GM23338 (cell line): ENCODE measurements around the gene SPINK7. TPM values are rescaled to one million over a fixed set of nuclear protein-coding genes. Genes with fewer than 3 reads are reported as not detected.
"Not testable (repeated sequence)": the region's sequence is repeated elsewhere in the genome, so short reads cannot be mapped to it uniquely, and the experiment has no call there.

Experiments
- ATAC-seq: fragments of 200-7000 bp; cut with Tn5 transposase; 3 replicates; pipeline ENCODE4 v1.9.1; 2020
- DNase-seq: peaks from one replicate; pipeline ENCODE4 v3.0.0-alpha.2; 2015; ENCODE audit warnings: low spot score
- H2AFZ ChIP-seq: fragments of 200-600 bp; sonication (generic); 2 replicates; pipeline ENCODE4 v1.8.0; 2016; ENCODE audit warnings: antibody characterized with exemption, mild to moderate bottlenecking, moderate library complexity
- H3F3A ChIP-seq: fragments of 200-600 bp; sonication (generic); replicated peaks from 2 replicates; pipeline ENCODE4 v1.8.0; 2017; ENCODE audit warnings: antibody characterized with exemption, mixed run types, low read depth
- H3K27ac ChIP-seq: fragments of 200-600 bp; sonication (generic); 2 replicates; pipeline ENCODE4 v1.6.1; 2016; ENCODE audit warnings: low read depth
- H3K27me3 ChIP-seq: fragments of 200-600 bp; sonication (generic); 2 replicates; pipeline ENCODE4 v1.8.0; 2016; ENCODE audit warnings: mild to moderate bottlenecking, mixed run types, moderate library complexity; ENCODE audit not compliant: insufficient read depth
- H3K36me3 ChIP-seq: fragments of 200-600 bp; sonication (generic); 2 replicates; pipeline ENCODE4 v1.8.0; 2016; ENCODE audit warnings: mild to moderate bottlenecking; ENCODE audit not compliant: insufficient read depth
- H3K4me1 ChIP-seq: fragments of 200-600 bp; sonication (generic); 2 replicates; pipeline ENCODE4 v1.8.0; 2016; ENCODE audit warnings: mild to moderate bottlenecking, moderate library complexity; ENCODE audit not compliant: insufficient read depth
- H3K4me2 ChIP-seq: fragments of 200-600 bp; sonication (generic); 2 replicates; pipeline ENCODE4 v1.7.1; 2017; ENCODE audit warnings: mixed run types
- H3K4me3 ChIP-seq: fragments of 200-600 bp; sonication (generic); 2 replicates; pipeline ENCODE4 v1.6.1; 2016; ENCODE audit warnings: mixed run types
- H3K79me2 ChIP-seq: fragments of 200-600 bp; sonication (generic); replicated peaks from 2 replicates; pipeline ENCODE4 v1.8.0; 2017; ENCODE audit warnings: mild to moderate bottlenecking; ENCODE audit not compliant: insufficient read depth
- H3K9me2 ChIP-seq: fragments of 200-600 bp; sonication (generic); 2 replicates; pipeline ENCODE4 v1.8.0; 2017; ENCODE audit not compliant: insufficient read depth
- H4K20me1 ChIP-seq: fragments of 200-600 bp; sonication (generic); replicated peaks from 2 replicates; pipeline ENCODE4 v1.8.0; 2017; ENCODE audit warnings: mild to moderate bottlenecking; ENCODE audit not compliant: insufficient read depth
- H3K27ac Mint-ChIP-seq: 2 replicates; pipeline ENCODE4 v1.8.0; 2020; ENCODE audit warnings: inconsistent platforms, mild to moderate bottlenecking, moderate library complexity, mixed read lengths
- H3K27me3 Mint-ChIP-seq: 3 replicates; pipeline ENCODE4 v1.8.0; 2022; ENCODE audit warnings: low read depth, mild to moderate bottlenecking, moderate library complexity, mixed read lengths, inconsistent platforms; ENCODE audit not compliant: insufficient read depth, poor library complexity
- H3K36me3 Mint-ChIP-seq: 3 replicates; pipeline ENCODE4 v1.8.0; 2021; ENCODE audit warnings: low read depth, mild to moderate bottlenecking, inconsistent platforms, moderate library complexity, mixed read lengths
- H3K4me1 Mint-ChIP-seq: 3 replicates; pipeline ENCODE4 v1.8.0; 2020; ENCODE audit warnings: mild to moderate bottlenecking, inconsistent platforms, mixed read lengths
- H3K4me3 Mint-ChIP-seq: 3 replicates; pipeline ENCODE4 v1.8.0; 2021; ENCODE audit warnings: moderate library complexity, mild to moderate bottlenecking, inconsistent platforms, mixed read lengths
- H3K9me3 Mint-ChIP-seq: 3 replicates; pipeline ENCODE4 v1.8.0; 2020; ENCODE audit warnings: moderate library complexity, mild to moderate bottlenecking, inconsistent platforms, mixed read lengths
- POLR2AphosphoS5 ChIP-seq: IDR thresholded peaks from 2 replicates; pipeline ENCODE4 v1.6.1; 2016; ENCODE audit warnings: antibody characterized with exemption, low read depth
- STAT1 ChIP-seq: IDR thresholded peaks from one replicate; pipeline ENCODE4 v1.6.1; 2016; ENCODE audit warnings: antibody characterized with exemption; ENCODE audit not compliant: unreplicated experiment
- ZNF114 ChIP-seq: fragments of 250-450 bp; sonication (Bioruptor Pico); IDR thresholded peaks from 2 replicates; pipeline ENCODE4 v1.5.0; 2020; ENCODE audit warnings: mild to moderate bottlenecking, moderate library complexity
- polyA plus RNA-seq: library from polyadenylated mRNA; unstranded; fragments of >200 nt; fragmentation: Nextera tagmentation; extraction: Ambion mirVana; gene quantifications from 2 replicates; pipeline ENCODE4 v1.2.1, GENCODE V29; 2016
- total RNA-seq: library from RNA; depleted of rRNA; stranded (reverse); fragments of >200 nt; shearing (Covaris generic); gene quantifications from 2 replicates; pipeline ENCODE4 v1.2.3, GENCODE V29; 2014
- TF ChIP-seq, protein P1 (sequence below), 2 experiments: fragments of 200-600 bp in 1 of 2; sonication (generic) in 1 of 2; conservative IDR thresholded peaks; 2 replicates each; pipeline versions ENCODE4 v1.5.1 to v1.6.1; 2016 to 2017; ENCODE audit warnings: antibody characterized with exemption in 2 of 2, low read depth in 2 of 2, mild to moderate bottlenecking in 2 of 2, moderate library complexity in 1 of 2

Gene SPINK7
- total and polyA plus RNA-seq, 2 experiments from 2014 or later = not detected

DNA sequence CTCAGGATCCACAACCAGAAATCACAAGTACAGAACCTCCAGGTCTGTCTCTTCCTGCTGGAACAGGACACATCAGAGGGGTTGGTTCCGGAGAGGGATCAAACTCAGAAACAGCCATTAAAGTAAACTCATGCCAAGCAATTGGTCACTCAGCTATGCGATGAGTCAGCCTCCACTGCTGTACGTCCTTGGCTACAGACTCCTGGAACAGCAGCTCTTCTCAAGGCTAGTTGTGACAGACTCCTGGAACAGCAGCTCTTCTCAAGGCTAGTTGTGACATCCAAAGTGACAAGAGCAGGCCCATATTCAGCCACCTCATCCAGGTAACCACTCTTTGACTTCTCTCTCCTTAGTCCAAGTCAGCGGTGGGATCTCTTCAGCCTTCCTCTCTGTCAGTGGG lies 43.7 kb upstream of the SPINK7 start, which contains the start of gene SPINK13:
Gene SPINK13 (plus strand): TSS at position 229 of the 400 bp plus-strand sequence. CDS start 1,279 bp downstream, outside the sequence.
- Mint-ChIP-seq H3K4me3 (no peak within 1 kb of the TSS), H3K9me3 (no peaks in the 10 kb centered on the region), H3K27ac (0 out of 2 replicates have a peak within 1 kb of the TSS, but pooled peaks have one; percentile 6), H3K36me3 (no peaks in the 10 kb centered on the region), H3K4me1 (no peaks in the 10 kb centered on the region), H3K27me3 (no peaks in the 10 kb centered on the region)
- DNase-seq = no peak
- ATAC-seq = no peak
- no peak within 1 kb of the TSS for H3K4me2 ChIP-seq
- TF ChIP-seq ZNF114 (CRISPR knock-in tag) (no peak), STAT1 (no peak), POLR2AphosphoS5 (no peak)
- TF ChIP-seq, protein P1, sequence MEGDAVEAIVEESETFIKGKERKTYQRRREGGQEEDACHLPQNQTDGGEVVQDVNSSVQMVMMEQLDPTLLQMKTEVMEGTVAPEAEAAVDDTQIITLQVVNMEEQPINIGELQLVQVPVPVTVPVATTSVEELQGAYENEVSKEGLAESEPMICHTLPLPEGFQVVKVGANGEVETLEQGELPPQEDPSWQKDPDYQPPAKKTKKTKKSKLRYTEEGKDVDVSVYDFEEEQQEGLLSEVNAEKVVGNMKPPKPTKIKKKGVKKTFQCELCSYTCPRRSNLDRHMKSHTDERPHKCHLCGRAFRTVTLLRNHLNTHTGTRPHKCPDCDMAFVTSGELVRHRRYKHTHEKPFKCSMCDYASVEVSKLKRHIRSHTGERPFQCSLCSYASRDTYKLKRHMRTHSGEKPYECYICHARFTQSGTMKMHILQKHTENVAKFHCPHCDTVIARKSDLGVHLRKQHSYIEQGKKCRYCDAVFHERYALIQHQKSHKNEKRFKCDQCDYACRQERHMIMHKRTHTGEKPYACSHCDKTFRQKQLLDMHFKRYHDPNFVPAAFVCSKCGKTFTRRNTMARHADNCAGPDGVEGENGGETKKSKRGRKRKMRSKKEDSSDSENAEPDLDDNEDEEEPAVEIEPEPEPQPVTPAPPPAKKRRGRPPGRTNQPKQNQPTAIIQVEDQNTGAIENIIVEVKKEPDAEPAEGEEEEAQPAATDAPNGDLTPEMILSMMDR (conservative IDR thresholded peaks at IDR 0.05; ENCODE audit: low read depth in 2 of 2) = no peak
- H3K4me1 ChIP-seq = no peaks in the 10 kb centered on the region
- H3K9me2 ChIP-seq = no peaks in the 10 kb centered on the region
- H3K36me3 ChIP-seq = no peaks in the 10 kb centered on the region
- no peak within 1 kb of the TSS for H3K27ac ChIP-seq
- no peaks in the 10 kb centered on the region for H3K79me2 ChIP-seq
- no peaks in the 10 kb centered on the region for H3F3A ChIP-seq
- H4K20me1 ChIP-seq = no peaks in the 10 kb centered on the region
- H2AFZ ChIP-seq = no peak within 1 kb of the TSS
- no peak within 1 kb of the TSS for H3K4me3 ChIP-seq
- no peaks in the 10 kb centered on the region for H3K27me3 ChIP-seq

- not testable (repeated sequence) for H3K79me2 ChIP-seq, H3K4me1 Mint-ChIP-seq, H3K4me2 ChIP-seq, H3K9me2 ChIP-seq, H3F3A ChIP-seq, H3K4me1 ChIP-seq, H3K27ac ChIP-seq, H3K4me3 ChIP-seq, H3K36me3 ChIP-seq, H4K20me1 ChIP-seq, H3K4me3 Mint-ChIP-seq, H3K27ac Mint-ChIP-seq, H3K27me3 ChIP-seq, H3K27me3 Mint-ChIP-seq, DNase-seq, H2AFZ ChIP-seq, H3K36me3 Mint-ChIP-seq, ATAC-seq
- H3K9me3 Mint-ChIP-seq = peaks cover 17% of the 10 kb centered on the region; the same call in 2 of the 3 replicates
Measured at GRCh38 chr5:148275129-148275528, 37.1 kb upstream of the SPINK7 start.

- peak overlapping the region; percentile 32; the same call in 1 of the 2 replicates for H3K4me3 ChIP-seq
- peaks cover 16% of the 10 kb centered on the region; the same call in 2 of the 3 replicates for H3K9me3 Mint-ChIP-seq
- not testable (repeated sequence) for H3K27ac Mint-ChIP-seq, H3K79me2 ChIP-seq, ATAC-seq, H3K4me3 Mint-ChIP-seq, H3K36me3 Mint-ChIP-seq, H4K20me1 ChIP-seq, H3K27me3 Mint-ChIP-seq, H3K27ac ChIP-seq, H3K36me3 ChIP-seq, H3K27me3 ChIP-seq, H3K9me2 ChIP-seq, H3F3A ChIP-seq
- peak overlapping the region; percentile 55 for H3K4me2 ChIP-seq
- H3K4me1 ChIP-seq = peaks cover 13% of the 10 kb centered on the region
- H2AFZ ChIP-seq = peak overlapping the region; percentile 94
- peaks cover 11% of the 10 kb centered on the region for H3K4me1 Mint-ChIP-seq
- peak; percentile 44 for DNase-seq
Measured at GRCh38 chr5:148280893-148281292, 31.3 kb upstream of the SPINK7 start.

GRCh38 chr5:148281336-148281735 lies 30.9 kb upstream of the SPINK7 start:
- H3K79me2 ChIP-seq, DNase-seq, H3K4me3 Mint-ChIP-seq, H3K36me3 ChIP-seq, H3K27me3 ChIP-seq, ATAC-seq, H3F3A ChIP-seq, H3K27ac ChIP-seq, H3K9me2 ChIP-seq, H3K27me3 Mint-ChIP-seq, H3K36me3 Mint-ChIP-seq, H4K20me1 ChIP-seq: not testable (repeated sequence)
- Histone ChIP-seq H3K4me3 (peak overlapping the region; percentile 32; the same call in 1 of the 2 replicates), H2AFZ (peak overlapping the region; percentile 94), H3K4me2 (peak overlapping the region; percentile 55), H3K4me1 (peaks cover 13% of the 10 kb centered on the region)
- peaks cover 11% of the 10 kb centered on the region for H3K4me1 Mint-ChIP-seq
- H3K9me3 Mint-ChIP-seq = peaks cover 16% of the 10 kb centered on the region; the same call in 2 of the 3 replicates
- H3K27ac Mint-ChIP-seq = peak overlapping the region; percentile 34; the same call in 1 of the 2 replicates
